Lower leg skin (tissue), 3 donors: ENCODE results near the gene LSR.

Experiments
- POLR2A ChIP-seq, 2 donors: fragments of 450-650 bp; IDR thresholded peaks; one replicate each; pipeline ENCODE4 v1.6.1; 2016 to 2017; ENCODE audit warnings: antibody characterized with exemption in 2 of 2, mild to moderate bottlenecking in 1 of 2, moderate library complexity in 1 of 2
- TF ChIP-seq, protein P1 (sequence below), 3 donors: fragments of 450-650 bp; IDR thresholded peaks; one replicate each; pipeline ENCODE4 v1.5.1; 2016; ENCODE audit warnings: antibody characterized with exemption in 3 of 3, mild to moderate bottlenecking in 3 of 3, moderate library complexity in 2 of 3

- TF ChIP-seq, protein P1, sequence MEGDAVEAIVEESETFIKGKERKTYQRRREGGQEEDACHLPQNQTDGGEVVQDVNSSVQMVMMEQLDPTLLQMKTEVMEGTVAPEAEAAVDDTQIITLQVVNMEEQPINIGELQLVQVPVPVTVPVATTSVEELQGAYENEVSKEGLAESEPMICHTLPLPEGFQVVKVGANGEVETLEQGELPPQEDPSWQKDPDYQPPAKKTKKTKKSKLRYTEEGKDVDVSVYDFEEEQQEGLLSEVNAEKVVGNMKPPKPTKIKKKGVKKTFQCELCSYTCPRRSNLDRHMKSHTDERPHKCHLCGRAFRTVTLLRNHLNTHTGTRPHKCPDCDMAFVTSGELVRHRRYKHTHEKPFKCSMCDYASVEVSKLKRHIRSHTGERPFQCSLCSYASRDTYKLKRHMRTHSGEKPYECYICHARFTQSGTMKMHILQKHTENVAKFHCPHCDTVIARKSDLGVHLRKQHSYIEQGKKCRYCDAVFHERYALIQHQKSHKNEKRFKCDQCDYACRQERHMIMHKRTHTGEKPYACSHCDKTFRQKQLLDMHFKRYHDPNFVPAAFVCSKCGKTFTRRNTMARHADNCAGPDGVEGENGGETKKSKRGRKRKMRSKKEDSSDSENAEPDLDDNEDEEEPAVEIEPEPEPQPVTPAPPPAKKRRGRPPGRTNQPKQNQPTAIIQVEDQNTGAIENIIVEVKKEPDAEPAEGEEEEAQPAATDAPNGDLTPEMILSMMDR (IDR thresholded peaks at IDR 0.05) = no peak
- no peak for TF ChIP-seq POLR2A (IDR thresholded peaks at IDR 0.05)
Observed at GRCh38 chr19:35301961-35302360, 53.2 kb downstream of the LSR start.
